ENCODE data around the gene DENND2A. TPM values are rescaled to one million over a fixed set of nuclear protein-coding genes. Genes with fewer than 3 reads are reported as not detected.

The DENND2A gene
- total RNA-seq, 1 experiment from 2014 or later = 0.49 TPM

GRCh38 chr7:140592964-140593671, 47.5 kb downstream of the DENND2A start:
- POLR2A ChIA-PET (ENCODE audit: low non-redundant PET) = no interaction called here

DNA sequence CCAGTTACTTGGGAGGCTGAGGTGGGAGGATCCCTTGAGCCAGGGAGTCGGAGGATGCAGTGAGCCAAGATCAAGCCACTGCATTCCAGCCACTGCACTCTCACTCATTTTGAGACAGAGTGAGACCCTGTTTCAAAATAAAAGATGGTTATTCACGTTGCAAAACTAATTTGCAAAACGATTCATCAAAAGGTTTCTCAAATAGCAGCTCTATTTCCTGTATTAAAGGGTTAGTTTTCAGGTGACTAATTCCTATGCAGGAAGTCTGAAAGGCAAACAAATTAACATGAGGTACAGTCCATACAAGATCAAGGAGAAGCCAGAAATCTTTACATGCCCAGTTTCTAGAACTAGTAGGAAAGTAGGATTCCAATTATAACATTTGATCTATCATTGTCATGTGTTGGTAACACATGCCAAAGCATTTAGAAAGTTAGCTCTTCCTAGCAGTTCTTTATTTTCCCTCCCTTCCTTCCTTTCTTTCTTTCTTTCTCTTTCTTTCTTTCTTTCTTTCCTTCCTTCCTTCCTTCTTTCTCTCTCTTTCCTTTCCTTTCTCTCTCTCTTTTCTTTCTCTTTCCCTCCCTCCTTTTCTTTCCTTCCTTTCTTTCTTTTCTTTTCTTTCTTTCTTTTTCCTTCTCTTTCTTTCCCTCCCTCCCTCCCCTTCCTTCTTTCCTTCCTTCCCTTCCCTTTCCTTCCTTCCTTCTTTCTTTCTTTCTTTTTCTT, 49.3 kb downstream of the DENND2A start:
- no peaks in the 10 kb centered on the region for H3K36me3 ChIP-seq (ENCODE audit: insufficient read depth, low read length, poor library complexity, severe bottlenecking)
- no peaks in the 10 kb centered on the region for H3K4me1 ChIP-seq (ENCODE audit: insufficient read depth, low read length, poor library complexity, severe bottlenecking)
- no peak overlapping the region for H3K4me3 ChIP-seq (ENCODE audit: low read depth, low read length, poor library complexity, severe bottlenecking)
- H3K27me3 ChIP-seq (replicated peaks; ENCODE audit: insufficient read depth, low read depth, low read length, poor library complexity) = no peaks in the 10 kb centered on the region
- H3K9me3 ChIP-seq (ENCODE audit: low read depth, low read length, poor library complexity, severe bottlenecking) = no peaks in the 10 kb centered on the region
- no peak for DNase-seq (ENCODE audit: low spot score)
- no TSS peak for BruUV-seq (replicated peaks)
- POLR2A ChIA-PET (ENCODE audit: low non-redundant PET) = interaction anchor here (0.6 kb wide), 1 partner anchor 539 kb away, joined by 3 read pairs; no protein-coding TSS in a partner anchor
- no peak overlapping the region for H3K27ac ChIP-seq (ENCODE audit: low read depth, low read length, poor library complexity, severe bottlenecking)
- CTCF ChIA-PET = no interaction called here
- intact Hi-C loops (cut with micrococcal nuclease; ENCODE audit: unreplicated experiment) = no loop called here
- TF ChIP-seq EZH2 (IDR thresholded peaks at IDR 0.05; ENCODE audit: borderline replicate concordance, low read depth, low read length, poor library complexity, severe bottlenecking) (no peak), CTCF (conservative IDR thresholded peaks at IDR 0.05; ENCODE audit: low read depth, low read length) (no peak)

More at GRCh38 chr7:140592964-140593671, 47.5 kb downstream of the DENND2A start:
- Histone ChIP-seq H3K4me1 (ENCODE audit: insufficient read depth, low read length, poor library complexity, severe bottlenecking) (peaks cover 6% of the 10 kb centered on the region), H3K27me3 (replicated peaks; ENCODE audit: insufficient read depth, low read depth, low read length, poor library complexity) (no peaks in the 10 kb centered on the region), H3K36me3 (ENCODE audit: insufficient read depth, low read length, poor library complexity, severe bottlenecking) (no peaks in the 10 kb centered on the region), H3K27ac (ENCODE audit: low read depth, low read length, poor library complexity, severe bottlenecking) (no peak overlapping the region), H3K9me3 (ENCODE audit: low read depth, low read length, poor library complexity, severe bottlenecking) (no peaks in the 10 kb centered on the region), H3K4me3 (ENCODE audit: low read depth, low read length, poor library complexity, severe bottlenecking) (no peak overlapping the region)
- CTCF ChIA-PET = no interaction called here
- BruUV-seq (replicated peaks) = no TSS peak
- TF ChIP-seq EZH2 (IDR thresholded peaks at IDR 0.05; ENCODE audit: borderline replicate concordance, low read depth, low read length, poor library complexity, severe bottlenecking) (no peak), CTCF (conservative IDR thresholded peaks at IDR 0.05; ENCODE audit: low read depth, low read length) (no peak)
- DNase-seq (ENCODE audit: low spot score) = no peak
- intact Hi-C loops (cut with micrococcal nuclease; ENCODE audit: unreplicated experiment) = no loop called here

DNA sequence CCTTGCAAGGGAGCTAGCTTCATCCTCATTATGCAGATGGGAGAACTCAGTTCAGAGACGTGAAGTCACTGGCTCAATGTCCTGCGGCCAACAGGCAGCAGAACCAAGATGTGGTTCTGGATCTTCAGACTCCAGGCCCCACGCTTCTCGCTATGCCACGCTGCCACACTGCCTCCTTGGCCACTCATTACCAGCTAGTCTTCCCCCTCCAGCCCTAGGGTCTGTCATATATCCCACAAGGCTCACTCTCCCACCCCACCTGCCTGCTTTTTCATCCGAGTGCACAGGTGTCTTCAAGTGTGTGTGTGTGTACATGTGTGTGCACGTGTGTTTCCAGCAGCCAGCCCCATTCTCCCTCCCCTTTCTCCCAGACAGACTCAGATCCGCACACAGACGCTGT, 53.4 kb downstream of the DENND2A start:
- POLR2A ChIA-PET (ENCODE audit: low non-redundant PET) = no interaction called here
- H3K36me3 ChIP-seq (ENCODE audit: insufficient read depth, low read length, poor library complexity, severe bottlenecking) = no peaks in the 10 kb centered on the region
- intact Hi-C loops (cut with micrococcal nuclease; ENCODE audit: unreplicated experiment) = no loop called here
- no peak for TF ChIP-seq EZH2 (IDR thresholded peaks at IDR 0.05; ENCODE audit: borderline replicate concordance, low read depth, low read length, poor library complexity, severe bottlenecking)
- TF ChIP-seq CTCF (conservative IDR thresholded peaks at IDR 0.05; ENCODE audit: low read depth, low read length) = no peak
- H3K4me3 ChIP-seq (ENCODE audit: low read depth, low read length, poor library complexity, severe bottlenecking) = no peak overlapping the region
- no peaks in the 10 kb centered on the region for H3K9me3 ChIP-seq (ENCODE audit: low read depth, low read length, poor library complexity, severe bottlenecking)
- no peak for DNase-seq (ENCODE audit: low spot score)
- no peaks in the 10 kb centered on the region for H3K27me3 ChIP-seq (replicated peaks; ENCODE audit: insufficient read depth, low read depth, low read length, poor library complexity)
- BruUV-seq (replicated peaks) = no TSS peak
- H3K4me1 ChIP-seq (ENCODE audit: insufficient read depth, low read length, poor library complexity, severe bottlenecking) = no peaks in the 10 kb centered on the region
- H3K27ac ChIP-seq (ENCODE audit: low read depth, low read length, poor library complexity, severe bottlenecking) = no peak overlapping the region
- CTCF ChIA-PET = no interaction called here
